HEK293 (cell line): Measurements from ENCODE around the gene AATF.

Experiments used
- CTCF ChIA-PET: fragments of 350-600 bp; formaldehyde crosslinking; extraction: SDS; loops from one replicate; lab custom pipeline; 2021; ENCODE audit warnings: antibody characterized with exemption; lab: Yijun Ruan, JAX
- POLR2A ChIA-PET: fragments of 300-600 bp; formaldehyde crosslinking; extraction: SDS; loops from one replicate; lab custom pipeline; 2020; ENCODE audit warnings: antibody characterized with exemption, inconsistent platforms; lab: Yijun Ruan, JAX
- H3K27ac ChIP-seq: fragments of 200-500 bp; sonication (Bioruptor generic); 2 replicates; pipeline ENCODE4 v1.5.1; 2014; ENCODE audit warnings: low read depth, low read length, control low read depth, inconsistent platforms; ENCODE audit errors: extremely low read depth
- H3K36me3 ChIP-seq, 2 experiments: fragments of 200-500 bp in 1 of 2; sonication (Bioruptor generic) in 1 of 2; 1 replicate in 1 of 2; 2 replicates in 1 of 2; pipeline ENCODE4 v1.5.1; 2014 to 2017; ENCODE audit warnings: inconsistent platforms in 2 of 2, low read length in 2 of 2; ENCODE audit not compliant: control insufficient read depth in 2 of 2, insufficient read depth in 1 of 2
- H3K4me1 ChIP-seq: fragments of 200-500 bp; sonication (Bioruptor generic); 2 replicates; pipeline ENCODE4 v1.5.1; 2014; ENCODE audit warnings: mild to moderate bottlenecking, low read length, inconsistent platforms; ENCODE audit not compliant: control insufficient read depth, insufficient read depth
- H3K4me3 ChIP-seq: 2 replicates; pipeline ENCODE4 v1.5.1; 2011; ENCODE audit warnings: low read depth, mild to moderate bottlenecking, control low read depth, low read length, moderate library complexity
- H3K9me3 ChIP-seq: fragments of 200-500 bp; sonication (Bioruptor generic); 2 replicates; pipeline ENCODE4 v1.5.1; 2014; ENCODE audit warnings: low read depth, low read length, inconsistent platforms; ENCODE audit not compliant: control insufficient read depth, insufficient read depth
- EGR2 ChIP-seq: fragments of 450-650 bp; formaldehyde crosslinking; IDR thresholded peaks from 2 replicates; pipeline ENCODE4 v1.5.1; 2016; ENCODE audit warnings: low read depth, missing biosample characterization, missing genetic modification characterization
- PATZ1 ChIP-seq: fragments of 450-650 bp; formaldehyde crosslinking; IDR thresholded peaks from 2 replicates; pipeline ENCODE4 v1.5.1; 2016; ENCODE audit warnings: missing biosample characterization, missing genetic modification characterization
- PRDM1 ChIP-seq: fragments of 450-650 bp; formaldehyde crosslinking; IDR thresholded peaks from 2 replicates; pipeline ENCODE4; 2016; ENCODE audit warnings: missing biosample characterization, missing genetic modification characterization
- PRDM2 ChIP-seq: fragments of 450-650 bp; formaldehyde crosslinking; IDR thresholded peaks from 2 replicates; pipeline ENCODE4 v1.5.1; 2016; ENCODE audit warnings: missing biosample characterization, missing genetic modification characterization, borderline replicate concordance
- ZBTB11 ChIP-seq: fragments of 450-650 bp; formaldehyde crosslinking; conservative IDR thresholded peaks from 2 replicates; pipeline ENCODE4 v1.5.1; 2016; ENCODE audit warnings: low read depth, missing biosample characterization, missing genetic modification characterization
- ZBTB44 ChIP-seq: fragments of 450-650 bp; IDR thresholded peaks from 2 replicates; pipeline ENCODE4 v1.5.1; 2018; ENCODE audit warnings: missing biosample characterization, mild to moderate bottlenecking, missing genetic modification characterization
- ZFHX2 ChIP-seq: fragments of 450-650 bp; formaldehyde crosslinking; conservative IDR thresholded peaks from 2 replicates; pipeline ENCODE4 v1.5.1; 2016; ENCODE audit warnings: missing biosample characterization, missing genetic modification characterization
- ZFP41 ChIP-seq: fragments of 450-650 bp; formaldehyde crosslinking; IDR thresholded peaks from 2 replicates; pipeline ENCODE4 v1.5.1; 2016; ENCODE audit warnings: missing biosample characterization, missing genetic modification characterization, borderline replicate concordance
- ZNF292 ChIP-seq: fragments of 450-650 bp; formaldehyde crosslinking; IDR thresholded peaks from 2 replicates; pipeline ENCODE4 v1.5.1; 2016; ENCODE audit warnings: low read depth, missing biosample characterization, missing genetic modification characterization, borderline replicate concordance
- ZNF341 ChIP-seq: fragments of 450-650 bp; formaldehyde crosslinking; IDR thresholded peaks from 2 replicates; pipeline ENCODE4; 2016; ENCODE audit warnings: low read depth, missing biosample characterization, missing genetic modification characterization
- ZNF398 ChIP-seq: fragments of 450-650 bp; formaldehyde crosslinking; IDR thresholded peaks from 2 replicates; pipeline ENCODE4 v1.5.1; 2017; ENCODE audit warnings: missing biosample characterization, missing genetic modification characterization
- ZNF416 ChIP-seq: fragments of 450-650 bp; formaldehyde crosslinking; IDR thresholded peaks from 2 replicates; pipeline ENCODE4 v1.5.1; 2016; ENCODE audit warnings: missing biosample characterization, missing genetic modification characterization
- ZNF768 ChIP-seq: fragments of 450-650 bp; formaldehyde crosslinking; IDR thresholded peaks from 2 replicates; pipeline ENCODE4 v1.5.1; 2018; ENCODE audit warnings: missing biosample characterization, mild to moderate bottlenecking, missing genetic modification characterization
- ZSCAN16 ChIP-seq: fragments of 450-650 bp; formaldehyde crosslinking; IDR thresholded peaks from 2 replicates; pipeline ENCODE4 v1.5.1; 2016; ENCODE audit warnings: missing biosample characterization, missing genetic modification characterization
- ZSCAN5A ChIP-seq: fragments of 450-650 bp; formaldehyde crosslinking; IDR thresholded peaks from 2 replicates; pipeline ENCODE4 v1.5.1; 2016; ENCODE audit warnings: missing biosample characterization, missing genetic modification characterization

The AATF gene

GRCh38 chr17:36936455-36937000 is 12.2 kb upstream of the AATF start (continued):
- TF ChIP-seq PATZ1 (tag by site-specific recombination): peak; percentile 37
- TF ChIP-seq ZSCAN5A (tag by site-specific recombination): 0 out of 2 replicates have a peak, but pooled peaks have one; percentile 45
- TF ChIP-seq ZNF398: peak; percentile 25; the same call in 1 of the 2 replicates
- peak; percentile 34; the same call in 1 of the 2 replicates for TF ChIP-seq ZSCAN16 (tag by site-specific recombination)
- no peak for TF ChIP-seq ZNF416 (tag by site-specific recombination)
- TF ChIP-seq ZBTB11 (tag by site-specific recombination): no peak; the same call in 1 of the 2 replicates
- peak; percentile 70 for TF ChIP-seq ZBTB44

- CTCF ChIA-PET: interaction anchor here (0.6 to 3.7 kb wide), 7 partner anchors 10 to 272 kb away, joined by 3 to 18 read pairs (median 4); partner anchors contain the start of gene AATF
- H3K36me3 ChIP-seq: peaks cover 0 to 30% of the 10 kb centered on the region in 2 experiments; a peak in 1 of 3 replicates
- 0 out of 2 replicates have a peak, but pooled peaks have one; percentile 19 for TF ChIP-seq ZNF768 (tag by site-specific recombination)
- TF ChIP-seq ZNF292 (tag by site-specific recombination): 0 out of 2 replicates have a peak, but pooled peaks have one; percentile 29
- TF ChIP-seq ZNF341: peak; percentile 67
- no peak for TF ChIP-seq ZFP41 (tag by site-specific recombination)
- 0 out of 2 replicates have a peak, but pooled peaks have one; percentile 59 for TF ChIP-seq PRDM2
- 0 out of 2 replicates have a peak, but pooled peaks have one; percentile 14 for TF ChIP-seq EGR2
- peak; percentile 25 for TF ChIP-seq ZFHX2 (tag by site-specific recombination)
- peak; percentile 95 for TF ChIP-seq PRDM1 (tag by site-specific recombination)
Observed at GRCh38 chr17:36937001-36937958, 11.5 kb upstream of the AATF start, which contains the start of gene LHX1. Gene LHX1 (plus strand): TSS chr17:36937475. CDS start chr17:36938198, 723 bp downstream.

More at GRCh38 chr17:36937001-36937958, 11.5 kb upstream of the AATF start, which contains the start of gene LHX1:
- POLR2A ChIA-PET: interaction anchor here (0.5 to 6.6 kb wide), 27 partner anchors 8 to 792 kb away, joined by 3 to 92 read pairs (median 4); partner anchors contain the start of genes AATF and SYNRG
- Histone ChIP-seq H3K4me1 (peaks cover 3% of the 10 kb centered on the region; the same call in 1 of the 2 replicates), H3K27ac (peak within 1 kb of the TSS; percentile 73; the same call in 1 of the 2 replicates), H3K9me3 (no peaks in the 10 kb centered on the region), H3K4me3 (peak within 1 kb of the TSS; percentile 69)
